Astrocyte of the cerebellum (primary cell): ENCODE data around the gene ABCE1.
A peak's percentile ranks its signal among the peaks of the same experiment; 100 is the strongest.

Experiments
- DNase-seq: peaks from one replicate; pipeline ENCODE4 v3.0.0-alpha.2; 2011; ENCODE audit warnings: low read depth
- H3K4me3 ChIP-seq: 2 replicates; pipeline ENCODE4 v1.5.1; 2011; ENCODE audit warnings: mild to moderate bottlenecking, low read depth, low read length, moderate library complexity
- in situ Hi-C: cut with HindIII; loops from 2 replicates; pipeline ENCODE4 v1.10.0; 2017; ENCODE audit warnings: low sequenced_read_pairs
- TF ChIP-seq, protein P1 (sequence below): IDR thresholded peaks from 2 replicates; pipeline ENCODE4 v1.5.1; 2012; ENCODE audit warnings: low read length, low read depth, moderate library complexity, mild to moderate bottlenecking; ENCODE audit errors: missing control alignments

ABCE1 gene

DNA sequence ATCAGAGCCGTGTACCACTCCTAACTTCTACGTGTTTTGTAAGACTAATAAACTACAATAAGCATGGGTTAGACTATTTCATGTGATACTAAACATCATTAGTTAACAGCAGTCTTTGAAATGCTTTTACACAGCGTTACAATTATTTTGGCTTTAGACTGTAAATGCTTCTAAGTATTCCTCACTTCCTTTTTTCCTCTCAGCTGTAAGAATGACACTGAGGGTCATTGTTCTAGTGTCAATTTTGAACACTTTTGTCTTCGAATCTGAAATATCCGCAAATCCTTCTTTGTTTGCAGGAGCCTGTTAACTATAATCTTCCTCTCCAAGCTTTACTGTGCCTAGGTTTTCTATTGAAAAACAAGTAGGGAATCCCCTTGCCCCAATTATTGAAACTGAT lies 1.5 kb downstream of the ABCE1 start:
- in situ Hi-C loops = loop anchor here (25.0 kb wide), 1 partner anchor 912 kb away; no protein-coding TSS in a partner anchor
- TF ChIP-seq, protein P1, sequence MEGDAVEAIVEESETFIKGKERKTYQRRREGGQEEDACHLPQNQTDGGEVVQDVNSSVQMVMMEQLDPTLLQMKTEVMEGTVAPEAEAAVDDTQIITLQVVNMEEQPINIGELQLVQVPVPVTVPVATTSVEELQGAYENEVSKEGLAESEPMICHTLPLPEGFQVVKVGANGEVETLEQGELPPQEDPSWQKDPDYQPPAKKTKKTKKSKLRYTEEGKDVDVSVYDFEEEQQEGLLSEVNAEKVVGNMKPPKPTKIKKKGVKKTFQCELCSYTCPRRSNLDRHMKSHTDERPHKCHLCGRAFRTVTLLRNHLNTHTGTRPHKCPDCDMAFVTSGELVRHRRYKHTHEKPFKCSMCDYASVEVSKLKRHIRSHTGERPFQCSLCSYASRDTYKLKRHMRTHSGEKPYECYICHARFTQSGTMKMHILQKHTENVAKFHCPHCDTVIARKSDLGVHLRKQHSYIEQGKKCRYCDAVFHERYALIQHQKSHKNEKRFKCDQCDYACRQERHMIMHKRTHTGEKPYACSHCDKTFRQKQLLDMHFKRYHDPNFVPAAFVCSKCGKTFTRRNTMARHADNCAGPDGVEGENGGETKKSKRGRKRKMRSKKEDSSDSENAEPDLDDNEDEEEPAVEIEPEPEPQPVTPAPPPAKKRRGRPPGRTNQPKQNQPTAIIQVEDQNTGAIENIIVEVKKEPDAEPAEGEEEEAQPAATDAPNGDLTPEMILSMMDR = no peak
- H3K4me3 ChIP-seq = peak overlapping the region; percentile 83
- DNase-seq = no peak

GRCh38 chr4:145101091-145101490 lies 3.0 kb downstream of the ABCE1 start:
- H3K4me3 ChIP-seq = no peak overlapping the region
- DNase-seq = no peak
- in situ Hi-C loops = no loop called here
- TF ChIP-seq, protein P1 = no peak

DNA sequence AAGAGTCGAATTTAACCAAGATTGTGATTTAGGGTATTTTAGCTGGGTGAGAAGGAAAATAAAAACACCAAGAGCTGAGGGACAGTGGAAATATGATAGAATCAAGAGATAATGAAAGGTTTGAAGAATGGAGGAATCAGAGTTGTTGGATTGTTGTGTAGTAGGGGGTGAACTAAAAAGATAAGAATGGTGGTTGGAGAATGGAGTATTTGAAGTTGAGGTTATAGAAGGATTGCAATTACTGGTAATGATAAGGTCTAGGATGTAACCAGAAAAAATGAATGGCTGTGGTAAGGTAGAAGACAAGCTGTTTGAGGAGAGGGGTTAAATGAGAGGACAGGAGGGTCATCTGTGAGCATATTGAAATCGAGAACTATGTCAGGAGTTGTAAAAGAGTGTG lies 4.5 kb downstream of the ABCE1 start:
- in situ Hi-C loops = no loop called here
- TF ChIP-seq, protein P1 = no peak
- no peak for DNase-seq
- H3K4me3 ChIP-seq = no peak overlapping the region

- in situ Hi-C loops = no loop called here
- DNase-seq = no peak
Measured at GRCh38 chr4:145103496-145103895, 5.4 kb downstream of the ABCE1 start.

DNA sequence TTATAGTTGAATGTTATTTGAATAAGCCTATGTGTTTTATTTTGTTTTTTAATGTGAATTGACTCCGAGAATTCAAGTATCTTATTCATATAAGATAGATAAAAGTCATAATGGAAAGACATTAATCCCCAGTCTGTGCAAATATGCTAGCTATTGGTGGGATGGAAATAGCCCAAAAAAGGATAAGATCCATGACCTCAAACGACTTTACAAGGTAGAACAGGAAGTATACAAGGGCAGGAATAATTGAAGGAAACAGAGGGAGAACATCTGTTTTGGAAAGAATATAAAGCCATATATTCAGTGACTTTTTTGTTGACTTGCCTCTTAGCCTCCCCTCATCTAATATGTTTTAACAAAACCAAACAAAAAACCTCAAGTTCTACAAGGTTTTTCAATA lies 9.0 kb downstream of the ABCE1 start:
- H3K4me3 ChIP-seq = no peak overlapping the region
- no peak for DNase-seq
- in situ Hi-C loops = no loop called here
- TF ChIP-seq, protein P1 = no peak

More at GRCh38 chr4:145103496-145103895, 5.4 kb downstream of the ABCE1 start:
- TF ChIP-seq, protein P1 = no peak
- H3K4me3 ChIP-seq = no peak overlapping the region

- no peak overlapping the region for H3K4me3 ChIP-seq
- TF ChIP-seq, protein P1 = no peak
- in situ Hi-C loops = no loop called here
- no peak for DNase-seq
Measured at GRCh38 chr4:145108128-145108527, 10.0 kb downstream of the ABCE1 start.

GRCh38 chr4:145125396-145125795 lies 27.3 kb downstream of the ABCE1 start:
- in situ Hi-C loops = no loop called here
- DNase-seq = no peak
- TF ChIP-seq, protein P1 = no peak
- H3K4me3 ChIP-seq = no peak overlapping the region
